VCaP (cell line): ENCODE measurements around the gene FREM2.
A peak's percentile ranks its signal among the peaks of the same experiment; 100 is the strongest.

Experiments used
- H3K27ac ChIP-seq: fragments of 450-650 bp; 2 replicates; pipeline ENCODE4 v1.5.1; 2017
- TF ChIP-seq, protein P1 (sequence below): fragments of 450-650 bp; conservative IDR thresholded peaks from 2 replicates; pipeline ENCODE4 v1.5.1; 2017; ENCODE audit warnings: mild to moderate bottlenecking, moderate library complexity

The FREM2 gene, protein sequence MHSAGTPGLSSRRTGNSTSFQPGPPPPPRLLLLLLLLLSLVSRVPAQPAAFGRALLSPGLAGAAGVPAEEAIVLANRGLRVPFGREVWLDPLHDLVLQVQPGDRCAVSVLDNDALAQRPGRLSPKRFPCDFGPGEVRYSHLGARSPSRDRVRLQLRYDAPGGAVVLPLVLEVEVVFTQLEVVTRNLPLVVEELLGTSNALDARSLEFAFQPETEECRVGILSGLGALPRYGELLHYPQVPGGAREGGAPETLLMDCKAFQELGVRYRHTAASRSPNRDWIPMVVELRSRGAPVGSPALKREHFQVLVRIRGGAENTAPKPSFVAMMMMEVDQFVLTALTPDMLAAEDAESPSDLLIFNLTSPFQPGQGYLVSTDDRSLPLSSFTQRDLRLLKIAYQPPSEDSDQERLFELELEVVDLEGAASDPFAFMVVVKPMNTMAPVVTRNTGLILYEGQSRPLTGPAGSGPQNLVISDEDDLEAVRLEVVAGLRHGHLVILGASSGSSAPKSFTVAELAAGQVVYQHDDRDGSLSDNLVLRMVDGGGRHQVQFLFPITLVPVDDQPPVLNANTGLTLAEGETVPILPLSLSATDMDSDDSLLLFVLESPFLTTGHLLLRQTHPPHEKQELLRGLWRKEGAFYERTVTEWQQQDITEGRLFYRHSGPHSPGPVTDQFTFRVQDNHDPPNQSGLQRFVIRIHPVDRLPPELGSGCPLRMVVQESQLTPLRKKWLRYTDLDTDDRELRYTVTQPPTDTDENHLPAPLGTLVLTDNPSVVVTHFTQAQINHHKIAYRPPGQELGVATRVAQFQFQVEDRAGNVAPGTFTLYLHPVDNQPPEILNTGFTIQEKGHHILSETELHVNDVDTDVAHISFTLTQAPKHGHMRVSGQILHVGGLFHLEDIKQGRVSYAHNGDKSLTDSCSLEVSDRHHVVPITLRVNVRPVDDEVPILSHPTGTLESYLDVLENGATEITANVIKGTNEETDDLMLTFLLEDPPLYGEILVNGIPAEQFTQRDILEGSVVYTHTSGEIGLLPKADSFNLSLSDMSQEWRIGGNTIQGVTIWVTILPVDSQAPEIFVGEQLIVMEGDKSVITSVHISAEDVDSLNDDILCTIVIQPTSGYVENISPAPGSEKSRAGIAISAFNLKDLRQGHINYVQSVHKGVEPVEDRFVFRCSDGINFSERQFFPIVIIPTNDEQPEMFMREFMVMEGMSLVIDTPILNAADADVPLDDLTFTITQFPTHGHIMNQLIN (N-terminal part only)

DNA sequence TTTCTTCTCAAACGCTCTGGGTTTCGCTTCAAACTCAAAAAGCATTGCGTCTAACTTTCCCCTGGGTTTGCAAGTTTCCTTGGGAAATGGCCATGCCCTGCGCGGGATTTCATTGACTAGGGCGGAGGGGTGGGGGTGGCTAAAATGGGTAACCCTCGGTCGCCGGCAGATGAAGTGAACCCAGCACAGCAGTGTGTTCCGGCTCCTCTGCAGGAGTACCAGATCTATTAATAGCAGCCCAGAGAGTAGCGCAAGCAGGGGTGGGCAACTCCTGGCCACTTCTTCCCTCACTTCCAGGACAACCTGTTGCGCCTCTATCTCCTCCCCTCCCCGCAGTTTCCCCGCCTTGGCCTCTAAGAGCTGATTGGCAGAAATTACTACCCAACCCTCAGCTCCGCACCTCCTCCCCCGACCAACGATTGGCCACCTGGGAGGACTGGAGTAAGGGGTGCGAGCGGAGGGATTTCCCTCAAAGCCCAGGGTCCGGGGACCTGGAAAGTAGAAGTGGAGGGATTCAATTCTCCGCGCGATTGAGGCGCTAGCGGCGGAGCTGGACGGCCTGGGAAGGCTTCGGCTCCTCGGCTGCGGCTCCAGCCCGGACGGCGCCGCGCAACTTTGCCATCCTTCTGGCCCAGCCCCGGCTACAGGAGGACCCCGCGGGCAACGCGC is at the start of gene FREM2:
TSS of gene FREM2 (plus strand) at position 501 of the 669 bp plus-strand sequence. CDS start 268 bp downstream, outside the sequence.
- peak within 1 kb of the TSS; percentile 58 for H3K27ac ChIP-seq
- TF ChIP-seq, protein P1, sequence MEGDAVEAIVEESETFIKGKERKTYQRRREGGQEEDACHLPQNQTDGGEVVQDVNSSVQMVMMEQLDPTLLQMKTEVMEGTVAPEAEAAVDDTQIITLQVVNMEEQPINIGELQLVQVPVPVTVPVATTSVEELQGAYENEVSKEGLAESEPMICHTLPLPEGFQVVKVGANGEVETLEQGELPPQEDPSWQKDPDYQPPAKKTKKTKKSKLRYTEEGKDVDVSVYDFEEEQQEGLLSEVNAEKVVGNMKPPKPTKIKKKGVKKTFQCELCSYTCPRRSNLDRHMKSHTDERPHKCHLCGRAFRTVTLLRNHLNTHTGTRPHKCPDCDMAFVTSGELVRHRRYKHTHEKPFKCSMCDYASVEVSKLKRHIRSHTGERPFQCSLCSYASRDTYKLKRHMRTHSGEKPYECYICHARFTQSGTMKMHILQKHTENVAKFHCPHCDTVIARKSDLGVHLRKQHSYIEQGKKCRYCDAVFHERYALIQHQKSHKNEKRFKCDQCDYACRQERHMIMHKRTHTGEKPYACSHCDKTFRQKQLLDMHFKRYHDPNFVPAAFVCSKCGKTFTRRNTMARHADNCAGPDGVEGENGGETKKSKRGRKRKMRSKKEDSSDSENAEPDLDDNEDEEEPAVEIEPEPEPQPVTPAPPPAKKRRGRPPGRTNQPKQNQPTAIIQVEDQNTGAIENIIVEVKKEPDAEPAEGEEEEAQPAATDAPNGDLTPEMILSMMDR: no peak

DNA sequence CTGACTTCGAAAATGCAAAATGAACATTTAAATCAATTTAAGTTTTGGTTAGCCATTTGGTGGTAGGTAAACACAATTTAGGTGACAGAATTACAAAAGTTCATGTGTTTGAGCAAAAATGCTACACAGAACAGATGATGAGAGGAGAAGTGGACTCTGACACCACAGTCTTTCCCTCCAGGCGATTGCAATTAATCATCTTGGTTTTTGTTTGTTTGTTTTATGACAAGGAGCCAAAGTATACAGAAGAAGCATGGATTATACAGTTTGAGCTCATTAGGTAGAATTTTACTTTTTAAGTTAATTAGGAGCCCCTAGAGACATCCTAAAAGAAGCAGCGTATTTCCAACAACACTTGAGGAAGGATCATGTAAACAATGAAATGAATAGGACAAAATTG is 49.3 kb upstream of the FREM2 start:
- TF ChIP-seq, protein P1: no peak
- H3K27ac ChIP-seq: peak overlapping the region; percentile 90

DNA sequence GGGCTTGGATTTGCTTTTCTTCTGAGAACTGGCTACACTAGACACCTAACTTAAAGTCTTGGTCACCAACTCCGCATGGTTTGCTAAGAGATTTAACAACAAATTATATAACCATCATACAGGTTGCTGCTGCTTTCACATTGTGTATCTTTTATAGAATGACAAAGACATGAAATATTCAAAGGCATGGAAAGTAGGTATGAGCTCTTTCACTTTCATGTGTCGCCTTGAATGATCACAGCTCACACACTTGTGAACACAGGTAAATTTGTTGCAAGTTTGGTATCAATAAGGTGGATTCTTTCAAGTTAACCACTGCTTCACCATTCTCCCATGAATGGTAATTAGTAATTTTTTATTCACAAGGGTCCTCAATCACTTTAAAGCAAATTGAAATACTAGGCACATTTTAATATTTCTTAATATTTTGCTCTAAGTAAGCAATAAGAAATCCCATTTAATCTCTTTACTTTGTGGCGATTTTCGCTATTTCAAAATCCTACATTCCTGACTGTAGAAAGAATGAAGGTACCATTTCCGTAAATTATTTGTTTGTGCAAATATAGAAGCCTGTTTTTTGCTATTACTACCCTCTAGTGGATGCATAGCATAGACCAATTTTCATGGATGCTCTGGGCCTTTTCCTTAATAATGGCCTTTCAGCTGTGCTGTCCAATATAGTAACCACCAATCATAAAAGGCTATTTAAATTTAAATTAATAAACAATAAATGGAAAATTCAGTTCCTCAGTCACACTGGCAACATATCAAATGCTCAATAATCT is 45.5 kb upstream of the FREM2 start:
- no peak overlapping the region for H3K27ac ChIP-seq
- TF ChIP-seq, protein P1: peak; percentile 75

DNA sequence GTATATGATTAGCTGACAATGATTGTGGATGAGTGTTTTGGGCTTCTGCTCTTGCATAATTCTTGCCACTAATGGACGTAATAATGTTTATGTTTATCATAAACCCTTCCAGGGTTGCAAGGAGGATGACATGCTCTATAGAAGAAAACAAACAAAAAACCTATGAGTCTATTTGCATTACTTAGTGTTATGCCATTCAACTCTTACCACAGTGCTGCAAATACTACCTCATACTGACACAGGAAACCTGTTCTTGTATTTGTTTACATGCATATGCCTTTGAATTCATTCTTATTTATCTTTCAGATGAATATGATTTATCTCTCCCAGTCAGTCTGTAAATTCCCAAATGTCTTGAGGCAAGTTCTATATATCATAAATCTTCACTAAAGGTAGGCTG is 39.6 kb upstream of the FREM2 start:
- no peak overlapping the region for H3K27ac ChIP-seq
- TF ChIP-seq, protein P1: no peak

DNA sequence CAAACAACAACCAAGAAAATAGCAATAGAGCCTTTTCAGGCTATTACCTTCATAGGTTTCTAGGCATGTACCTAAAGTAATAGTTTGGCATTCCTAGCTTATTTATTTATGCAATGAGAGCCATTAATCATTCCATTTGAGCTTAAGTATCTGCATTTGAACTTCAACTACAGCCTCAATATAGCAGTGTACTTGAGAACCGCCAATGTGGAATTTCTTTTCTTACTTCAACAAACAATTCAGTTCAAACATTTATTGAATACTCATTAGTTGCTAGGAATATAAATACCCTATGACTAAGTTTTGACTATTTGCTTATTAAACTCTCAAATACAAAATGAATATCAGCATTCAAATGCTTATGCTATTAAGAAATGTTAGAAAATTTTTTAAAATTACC is 38.0 kb upstream of the FREM2 start:
- TF ChIP-seq, protein P1: no peak
- no peak overlapping the region for H3K27ac ChIP-seq

DNA sequence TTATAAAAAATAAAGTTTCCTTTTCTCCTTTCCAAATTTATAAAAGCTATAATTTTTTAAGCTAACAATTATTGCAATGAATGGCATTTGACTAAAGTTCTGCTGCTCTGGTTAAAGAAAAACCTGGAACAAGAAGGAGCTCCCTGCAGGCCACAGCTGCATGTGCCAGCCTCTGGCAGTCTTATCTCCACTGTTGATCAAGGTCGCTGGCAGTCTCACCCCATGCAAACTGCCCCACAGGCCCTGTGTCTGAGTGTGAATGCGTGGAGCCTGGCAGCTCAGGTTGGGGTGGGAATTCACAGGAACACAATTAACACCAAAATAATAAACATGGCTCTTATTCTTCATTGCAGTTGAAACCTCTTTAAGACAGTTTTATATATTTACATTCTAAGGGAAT is 30.2 kb upstream of the FREM2 start:
- H3K27ac ChIP-seq: no peak overlapping the region
- TF ChIP-seq, protein P1: no peak; the same call in 1 of the 2 replicates
